Fibroblast of skin of left quadriceps (primary cell): ENCODE results near the gene FEZ2.

Experiments
- DNase-seq, 2 experiments: peaks; one replicate each; pipeline ENCODE4 v3.0.0-alpha.2; 2013; ENCODE audit warnings: low read depth in 2 of 2

Gene FEZ2

GRCh38 chr2:36587101-36587500 is 10.9 kb downstream of the FEZ2 start:
- DNase-seq = no peak

DNA sequence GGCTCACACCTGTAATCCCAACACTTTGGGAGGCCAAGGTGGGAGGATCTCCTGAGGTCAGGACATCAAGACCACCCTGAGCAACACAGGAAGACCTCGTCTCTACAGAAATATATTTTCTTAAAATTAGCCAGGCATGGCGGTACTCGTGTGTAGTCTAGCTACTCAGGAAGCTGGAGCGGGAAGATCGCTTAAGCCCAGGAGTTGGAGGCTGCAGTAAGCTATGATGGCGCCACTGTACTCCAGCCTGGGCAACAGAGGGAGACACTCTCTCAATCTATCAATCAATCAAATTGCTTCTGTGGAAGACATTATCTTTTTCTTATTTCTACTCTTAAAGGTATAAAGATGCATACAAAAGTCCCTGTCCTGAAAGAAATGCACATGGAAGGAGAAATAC is 11.3 kb downstream of the FEZ2 start:
- no peak for DNase-seq

- DNase-seq = no peak
These were observed 13.7 kb downstream of the FEZ2 start for GRCh38 chr2:36584148-36584794.

DNA sequence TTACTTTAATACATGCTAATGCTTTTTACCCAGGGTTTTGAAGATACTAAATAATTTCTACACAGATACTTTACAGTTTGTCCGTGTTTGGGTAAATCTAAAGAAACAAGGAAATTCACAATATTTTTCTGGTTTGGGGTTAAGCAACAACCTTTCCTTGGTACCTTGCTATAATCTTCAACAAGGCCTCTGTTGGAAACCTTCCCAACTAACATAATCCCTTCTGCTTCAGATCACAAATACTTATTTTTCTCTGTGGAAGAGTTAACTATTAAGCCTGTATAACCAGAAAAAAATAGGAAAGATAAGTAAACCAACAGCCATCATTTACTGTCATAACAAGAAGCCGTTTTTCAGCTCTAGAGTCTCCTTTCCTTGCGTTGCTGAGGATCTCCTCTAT is 15.0 kb downstream of the FEZ2 start:
- no peak for DNase-seq

GRCh38 chr2:36582538-36582937 is 15.4 kb downstream of the FEZ2 start:
- DNase-seq = no peak

DNA sequence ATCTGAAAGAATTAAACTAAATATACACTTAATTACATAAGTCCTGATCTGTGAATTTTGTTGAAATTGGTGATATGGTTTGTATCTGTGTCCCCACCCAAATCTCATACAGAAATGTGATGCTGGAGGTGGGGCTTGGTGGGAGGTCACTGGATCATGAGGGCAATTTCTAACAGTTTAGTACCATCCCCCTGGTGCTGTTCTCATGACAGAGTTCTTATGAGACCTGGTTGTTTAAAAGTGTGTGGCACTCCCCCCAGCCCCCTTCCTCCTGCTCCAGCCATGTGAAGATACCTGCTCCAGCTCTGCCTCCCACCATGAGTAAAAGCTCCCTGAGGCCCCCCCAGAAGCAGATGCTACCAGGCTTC is 18.7 kb downstream of the FEZ2 start:
- DNase-seq = no peak

DNA sequence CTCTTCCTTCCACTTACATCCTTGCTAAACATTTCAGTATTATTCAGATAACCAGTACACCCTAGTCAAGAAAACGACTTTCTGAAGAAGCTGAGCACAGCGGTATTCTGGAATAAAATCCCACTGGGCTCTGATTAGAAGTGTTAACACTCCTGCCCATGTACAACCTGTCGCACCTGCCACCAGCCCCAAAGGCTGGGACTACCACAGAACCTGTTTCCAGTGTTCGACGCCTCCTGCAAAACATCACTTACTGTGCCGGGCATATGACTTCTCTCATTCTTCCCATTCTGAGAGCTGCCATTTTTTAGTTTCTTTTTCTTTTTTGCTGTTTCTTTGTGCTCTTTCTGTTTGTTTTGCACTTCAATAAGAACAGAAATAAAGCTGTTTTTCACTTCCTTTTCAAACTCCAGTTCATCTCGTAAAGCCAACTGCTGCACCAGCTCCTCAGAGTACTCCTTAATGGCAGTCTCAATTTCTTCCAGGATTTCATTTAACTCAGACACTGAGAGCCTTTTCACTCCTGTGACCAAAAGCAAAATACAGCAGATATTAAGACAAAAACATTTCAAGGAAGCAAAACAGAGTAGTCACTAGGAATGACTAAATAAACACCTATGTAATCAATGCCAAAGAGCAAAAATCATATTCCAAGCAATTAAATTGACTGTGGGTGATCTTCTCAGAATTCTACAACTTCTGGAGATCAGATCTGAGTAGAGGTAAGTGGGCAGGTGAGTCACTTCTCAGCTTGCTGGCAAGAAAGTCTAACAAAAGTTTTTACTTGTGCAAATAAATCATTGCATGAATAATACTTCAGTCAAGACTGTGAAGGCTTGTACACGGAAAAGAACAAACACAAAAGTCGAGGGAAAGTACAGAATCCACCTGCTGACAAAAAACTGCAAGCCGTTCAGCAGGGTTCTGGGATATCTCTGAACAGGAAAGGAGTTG is 19.3 kb downstream of the FEZ2 start:
- DNase-seq = no peak

DNA sequence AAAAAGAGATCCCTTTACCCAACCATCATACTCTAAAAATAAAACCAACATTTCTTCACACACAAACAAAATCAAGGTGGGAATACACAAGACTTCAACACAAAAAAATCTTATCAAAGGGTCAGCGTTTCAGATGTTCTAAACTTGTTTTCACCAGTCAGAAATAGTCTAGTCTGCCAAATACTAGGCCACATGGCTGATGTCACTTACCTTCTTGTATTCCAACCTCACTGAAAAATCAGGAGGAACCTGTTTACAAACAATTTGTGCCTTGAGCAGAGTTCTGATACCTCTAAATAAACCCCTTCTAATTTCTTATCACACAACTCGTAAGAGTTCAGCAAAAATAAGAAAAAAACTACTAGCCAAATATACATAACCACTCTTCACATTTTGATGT is 20.1 kb downstream of the FEZ2 start:
- no peak for DNase-seq

DNA sequence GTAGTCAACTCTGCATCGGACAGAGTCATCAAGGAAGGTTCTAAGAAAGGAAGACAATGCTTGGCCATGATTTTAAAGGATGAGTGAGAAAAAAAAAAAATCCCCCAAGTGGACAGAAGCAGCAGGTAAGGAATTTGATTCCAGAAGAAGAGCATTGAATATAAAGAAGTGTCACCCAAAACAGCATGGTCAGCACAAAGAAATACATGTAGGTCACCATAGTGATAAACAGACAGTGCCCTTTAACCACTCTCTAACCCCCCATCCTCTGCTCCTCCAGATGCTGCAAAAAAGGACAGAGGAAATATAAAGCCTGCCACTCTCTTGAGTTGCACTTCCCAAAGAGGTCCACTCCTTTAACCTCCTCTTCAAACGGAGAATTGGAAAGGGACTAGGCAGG is 23.4 kb downstream of the FEZ2 start:
- DNase-seq = no peak

GRCh38 chr2:36573165-36573564 is 24.8 kb downstream of the FEZ2 start:
- no peak for DNase-seq

GRCh38 chr2:36572719-36573059 is 25.3 kb downstream of the FEZ2 start:
- peak; percentile 63 to 64 for DNase-seq

DNA sequence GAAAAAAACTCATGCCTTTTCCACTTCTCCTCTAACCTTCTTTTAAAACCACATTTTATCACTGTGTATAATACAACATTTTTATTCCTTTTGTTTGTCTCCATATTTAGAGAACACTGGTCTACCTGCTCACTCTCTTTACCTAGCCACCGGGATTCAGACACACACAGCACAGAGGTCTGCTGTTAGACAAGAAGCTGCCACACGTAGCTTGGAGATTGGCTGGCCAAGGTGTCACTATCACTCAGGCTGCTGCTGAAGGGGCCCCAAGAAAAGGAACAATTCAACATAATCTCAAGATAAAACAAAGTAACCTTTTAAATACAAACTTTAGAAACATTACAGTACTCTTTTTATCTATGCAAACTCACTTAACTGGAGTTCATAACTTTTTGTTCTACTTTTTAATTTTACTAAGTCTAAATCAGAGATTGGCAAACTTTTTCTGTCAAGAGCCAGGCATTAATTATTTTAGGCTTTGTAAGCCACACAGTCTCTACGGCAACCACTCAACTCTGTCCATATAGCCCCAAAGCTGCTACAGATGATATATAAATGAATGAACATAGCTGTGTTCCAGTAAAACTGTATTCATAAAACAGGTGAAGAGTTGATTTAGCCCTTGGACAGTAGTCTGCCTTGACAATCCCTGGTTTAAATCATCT is 25.8 kb downstream of the FEZ2 start:
- DNase-seq = peak in 1 of 2 experiments; percentile 38

- DNase-seq = no peak
These were observed 27.6 kb downstream of the FEZ2 start for GRCh38 chr2:36570416-36570815.

GRCh38 chr2:36569267-36569856 is 28.6 kb downstream of the FEZ2 start:
- DNase-seq = no peak

DNA sequence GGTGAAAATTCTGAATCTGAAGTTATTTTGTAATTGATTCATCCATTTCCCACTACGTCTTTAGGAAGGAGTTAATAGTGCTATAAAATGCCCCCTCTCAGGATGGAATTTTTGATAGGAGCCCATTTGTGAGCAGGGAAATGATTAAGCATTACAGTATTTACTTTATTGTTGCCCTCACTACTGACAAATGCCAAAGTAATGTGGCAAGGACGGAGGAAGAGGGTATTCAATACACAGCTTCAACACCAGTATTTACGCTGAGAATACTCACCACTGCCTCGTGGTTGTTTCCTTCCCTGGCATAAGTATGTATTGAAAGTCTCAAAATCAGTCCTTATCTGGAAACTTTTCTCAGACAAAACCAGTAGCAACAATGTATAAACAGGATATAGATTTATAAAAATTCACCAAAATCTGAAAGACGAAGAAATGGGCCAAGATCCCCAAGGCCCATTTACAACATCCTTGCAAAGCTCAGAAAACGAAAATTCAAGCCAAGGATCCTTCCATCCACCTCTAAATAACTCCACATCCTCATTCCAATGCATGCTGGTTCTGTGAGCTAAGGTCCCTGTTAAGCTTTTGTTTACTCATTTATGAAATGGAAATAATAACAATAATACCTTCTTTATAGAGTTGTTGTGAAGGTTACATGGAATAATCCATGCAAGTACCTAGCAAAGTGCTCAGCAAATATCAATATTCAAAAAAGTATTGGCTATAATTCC is 29.3 kb downstream of the FEZ2 start:
- no peak for DNase-seq

DNA sequence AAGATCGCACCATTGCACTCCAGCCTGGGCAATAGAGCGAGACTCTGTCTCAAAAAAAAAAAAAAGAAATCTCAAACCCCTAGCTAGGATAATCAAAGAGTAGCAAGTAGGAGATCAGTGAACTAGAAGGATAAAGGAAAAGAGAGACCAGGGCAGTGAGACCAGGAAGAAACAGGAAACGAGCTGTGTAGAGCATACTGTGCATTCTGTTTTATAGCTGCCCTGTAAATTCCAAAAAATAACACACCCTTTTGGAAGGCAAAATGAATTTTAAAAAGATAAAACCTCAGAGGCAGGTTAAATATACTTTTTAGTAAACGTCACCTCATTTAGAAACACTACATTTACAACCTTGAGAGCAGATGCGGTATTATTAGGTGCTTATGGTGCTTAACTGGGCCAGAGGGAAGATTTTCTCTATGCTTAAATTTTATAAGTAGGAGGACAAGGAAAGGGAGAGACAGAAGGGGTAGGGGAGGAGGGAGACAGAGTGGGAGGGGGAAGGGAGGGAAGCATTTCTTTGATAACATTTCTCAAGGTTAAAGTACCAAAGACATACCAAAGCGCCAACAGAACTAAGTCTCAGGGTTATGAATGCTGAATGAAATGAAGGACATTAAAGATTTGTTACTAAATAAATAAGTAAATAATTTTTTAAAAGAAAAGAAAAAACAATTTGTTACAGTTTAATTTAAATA is 30.1 kb downstream of the FEZ2 start:
- no peak for DNase-seq

GRCh38 chr2:36566887-36567286 is 31.1 kb downstream of the FEZ2 start:
- DNase-seq = no peak

- no peak for DNase-seq
These were observed 32.3 kb downstream of the FEZ2 start for GRCh38 chr2:36565712-36566111.

GRCh38 chr2:36564377-36564930 is 33.5 kb downstream of the FEZ2 start:
- no peak for DNase-seq

GRCh38 chr2:36562973-36563532 is 34.9 kb downstream of the FEZ2 start:
- DNase-seq = peak; percentile 51 to 53
